Measurements from ENCODE around the gene OSBPL3.

DNA sequence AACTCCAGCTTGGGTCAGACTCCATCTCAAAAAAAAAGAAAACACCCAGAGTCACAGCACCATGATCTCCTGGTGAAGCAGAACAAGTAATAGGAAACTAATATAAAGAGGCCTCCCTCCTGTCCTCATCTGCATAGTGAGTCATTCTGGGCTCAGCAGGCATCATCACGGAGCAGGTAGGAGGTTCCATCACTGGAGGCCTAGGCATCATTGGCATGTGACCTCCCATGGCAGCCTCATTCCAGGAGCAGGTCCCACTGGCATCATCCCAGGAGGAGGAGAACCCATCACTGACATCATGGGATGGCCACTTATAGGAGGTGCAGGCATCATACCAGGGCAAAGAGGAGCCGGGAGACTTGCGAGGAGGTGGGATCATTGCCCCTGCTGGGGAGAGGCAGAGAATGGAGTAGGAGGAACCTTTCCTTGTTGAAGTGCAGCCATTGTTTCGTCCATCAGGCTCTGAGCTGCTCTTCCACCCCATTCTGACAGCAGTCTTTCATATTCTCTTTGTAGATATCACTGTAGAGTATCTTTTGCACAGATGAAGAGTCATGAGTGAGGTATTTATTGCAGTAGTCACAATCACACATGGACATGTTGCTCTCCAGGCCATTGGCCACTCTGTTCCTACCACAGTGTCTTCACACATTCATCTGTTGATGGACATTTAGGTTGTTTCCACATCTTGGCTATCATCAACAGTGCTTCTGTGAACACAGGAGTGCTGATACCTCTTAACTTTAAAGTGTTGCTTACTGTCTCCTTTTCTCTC lies 73.8 kb downstream of the OSBPL3 start:
- TF ChIP-seq CTCF (conservative IDR thresholded peaks at IDR 0.05; ENCODE audit: low read depth, low read length), result no peak
- no peak for TF ChIP-seq EZH2 (IDR thresholded peaks at IDR 0.05; ENCODE audit: low read length, unreplicated experiment)
- no peak for TF ChIP-seq EZH2phosphoT487 (IDR thresholded peaks at IDR 0.05; ENCODE audit: borderline replicate concordance, low read length)
